Fibroblast of the aortic adventitia (primary cell): ENCODE measurements around the gene NUP42. TPM values are rescaled to one million over a fixed set of nuclear protein-coding genes. Genes with fewer than 3 reads are reported as not detected.
A peak's percentile ranks its signal among the peaks of the same experiment; 100 is the strongest.

Experiments used
- DNase-seq: peaks from one replicate; pipeline ENCODE4 v3.0.0-alpha.2; 2010; ENCODE audit warnings: low read depth
- H3K4me3 ChIP-seq: 2 replicates; pipeline ENCODE4 v1.5.1; 2011; ENCODE audit warnings: low read depth, mild to moderate bottlenecking, control low read depth, low read length, moderate library complexity
- total RNA-seq: library from RNA; depleted of rRNA; stranded (reverse); fragments of >200 nt; gene quantifications from 2 replicates; pipeline ENCODE4 v1.2.3, GENCODE V29; 2012; ENCODE audit warnings: low replicate concordance
- TF ChIP-seq, protein P1 (sequence below): IDR thresholded peaks from 2 replicates; pipeline ENCODE4 v1.5.1; 2011; ENCODE audit warnings: mild to moderate bottlenecking, low read length, control low read depth, inconsistent platforms; ENCODE audit not compliant: insufficient read depth

The NUP42 gene
- total RNA-seq, 1 donor: 27.6 TPM

DNA sequence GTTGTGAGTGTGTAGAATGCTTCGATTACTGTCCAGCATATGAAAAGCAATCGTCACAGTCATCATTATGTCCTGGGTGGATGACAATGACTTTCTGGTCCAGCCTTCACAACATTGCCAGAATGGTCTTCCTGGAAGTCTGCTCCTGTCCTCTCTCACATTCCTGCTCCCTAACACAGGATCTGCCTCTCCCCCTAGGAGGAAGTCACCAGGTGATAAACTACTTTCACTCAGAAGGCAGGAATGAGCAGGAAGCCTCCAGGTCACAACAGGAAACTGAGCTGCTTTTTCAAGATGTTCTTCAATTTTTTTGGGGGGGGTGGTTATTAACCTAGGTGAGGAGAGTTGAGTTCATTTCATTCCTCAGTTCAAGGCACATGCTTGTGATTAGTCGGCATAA lies 51.1 kb downstream of the NUP42 start:
- DNase-seq: no peak
- TF ChIP-seq, protein P1, sequence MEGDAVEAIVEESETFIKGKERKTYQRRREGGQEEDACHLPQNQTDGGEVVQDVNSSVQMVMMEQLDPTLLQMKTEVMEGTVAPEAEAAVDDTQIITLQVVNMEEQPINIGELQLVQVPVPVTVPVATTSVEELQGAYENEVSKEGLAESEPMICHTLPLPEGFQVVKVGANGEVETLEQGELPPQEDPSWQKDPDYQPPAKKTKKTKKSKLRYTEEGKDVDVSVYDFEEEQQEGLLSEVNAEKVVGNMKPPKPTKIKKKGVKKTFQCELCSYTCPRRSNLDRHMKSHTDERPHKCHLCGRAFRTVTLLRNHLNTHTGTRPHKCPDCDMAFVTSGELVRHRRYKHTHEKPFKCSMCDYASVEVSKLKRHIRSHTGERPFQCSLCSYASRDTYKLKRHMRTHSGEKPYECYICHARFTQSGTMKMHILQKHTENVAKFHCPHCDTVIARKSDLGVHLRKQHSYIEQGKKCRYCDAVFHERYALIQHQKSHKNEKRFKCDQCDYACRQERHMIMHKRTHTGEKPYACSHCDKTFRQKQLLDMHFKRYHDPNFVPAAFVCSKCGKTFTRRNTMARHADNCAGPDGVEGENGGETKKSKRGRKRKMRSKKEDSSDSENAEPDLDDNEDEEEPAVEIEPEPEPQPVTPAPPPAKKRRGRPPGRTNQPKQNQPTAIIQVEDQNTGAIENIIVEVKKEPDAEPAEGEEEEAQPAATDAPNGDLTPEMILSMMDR: no peak
- H3K4me3 ChIP-seq: no peak overlapping the region

DNA sequence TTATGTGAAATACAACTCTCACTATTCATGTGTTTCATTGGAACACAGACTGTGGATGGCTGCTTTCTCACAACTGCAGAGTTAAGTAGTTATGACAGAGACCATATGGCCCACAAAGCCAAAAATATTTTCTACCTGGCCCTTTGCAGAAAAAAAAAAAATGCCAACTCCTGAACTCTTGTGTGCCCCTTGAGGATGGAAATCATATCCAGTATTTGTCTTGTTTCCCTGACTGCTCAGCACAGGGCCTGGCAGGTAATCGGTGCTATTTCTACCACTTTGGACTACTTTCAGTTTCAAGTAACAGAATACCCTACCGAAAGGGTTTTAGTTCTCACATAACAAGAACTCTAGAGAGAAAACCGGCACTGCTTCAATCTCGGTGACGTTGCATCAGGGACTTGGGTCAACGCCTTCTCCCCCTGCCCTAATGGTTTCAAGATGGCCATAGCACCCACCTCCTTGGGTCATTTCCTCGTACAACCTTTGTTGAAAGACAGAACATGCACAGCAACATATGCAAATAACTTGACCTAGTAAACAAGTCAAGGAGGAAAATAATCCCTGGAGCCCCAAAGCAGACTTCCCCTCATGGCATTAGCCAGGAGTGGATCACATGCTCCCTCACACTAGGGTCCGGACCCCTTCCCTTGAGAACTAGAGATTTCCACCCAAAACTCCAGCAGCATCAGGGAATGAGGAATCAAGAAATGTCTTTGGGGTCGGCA lies 52.9 kb downstream of the NUP42 start:
- peak; percentile 24 for DNase-seq
- no peak overlapping the region for H3K4me3 ChIP-seq
- TF ChIP-seq, protein P1: no peak

DNA sequence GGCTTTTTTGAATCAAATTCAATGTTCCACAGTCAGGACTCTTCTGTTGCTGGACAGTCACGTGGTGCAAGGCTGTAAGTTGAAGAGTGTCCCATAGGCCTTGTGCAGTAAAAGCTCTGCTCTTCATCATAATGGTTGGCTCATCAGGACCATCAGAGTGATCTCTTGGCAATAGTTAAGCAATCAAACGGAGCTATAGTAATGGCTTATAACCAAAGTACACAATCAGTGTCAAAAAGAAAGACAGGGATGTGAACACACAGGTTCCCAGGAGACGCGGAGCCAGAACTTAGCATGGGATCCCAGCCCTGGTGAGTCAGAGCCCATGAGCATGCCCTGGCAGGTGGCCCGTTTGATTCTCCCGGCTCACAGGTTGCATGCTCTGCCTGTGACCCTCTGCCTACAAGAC lies 54.0 kb downstream of the NUP42 start:
- peak; percentile 68 for DNase-seq

GRCh38 chr7:23237000-23237399 lies 55.2 kb downstream of the NUP42 start:
- DNase-seq: no peak
- TF ChIP-seq, protein P1: no peak
- no peak overlapping the region for H3K4me3 ChIP-seq

More for the DNA sequence above, 54.0 kb downstream of the NUP42 start:
- TF ChIP-seq, protein P1: no peak
- H3K4me3 ChIP-seq: no peak overlapping the region

DNA sequence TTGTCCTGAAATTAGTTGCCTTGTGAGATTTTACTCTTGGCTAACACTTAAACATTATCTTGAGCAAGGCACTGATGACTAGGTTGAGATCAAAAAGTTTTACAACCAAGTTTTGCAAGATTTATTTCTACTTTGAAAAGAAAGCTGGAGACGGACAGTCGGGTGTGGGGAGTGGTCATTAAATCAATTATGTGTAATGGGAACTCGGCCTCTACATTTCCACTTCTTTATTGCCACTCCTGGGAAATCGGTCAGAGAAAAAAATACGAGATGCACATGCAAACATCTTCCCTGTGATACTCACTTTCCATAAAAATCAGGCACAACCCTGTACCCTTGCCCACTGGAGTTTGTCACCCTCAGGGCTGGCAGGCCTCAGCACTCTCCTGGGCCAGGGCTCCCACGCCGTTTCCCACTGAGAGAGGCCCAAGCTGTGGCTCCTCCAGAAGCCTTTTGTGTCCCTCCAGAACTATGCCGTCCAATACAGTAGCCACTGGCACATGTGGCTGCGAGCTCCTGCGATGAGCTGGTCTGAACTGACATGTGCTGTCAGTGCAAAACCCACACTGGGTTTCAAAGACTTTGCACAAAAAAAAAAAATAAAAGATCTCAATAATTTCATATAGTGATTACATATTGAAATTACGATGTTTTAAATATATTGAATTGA lies 57.3 kb downstream of the NUP42 start:
- no peak for DNase-seq

GRCh38 chr7:23239698-23240097 lies 57.9 kb downstream of the NUP42 start:
- TF ChIP-seq, protein P1: no peak
- H3K4me3 ChIP-seq: no peak overlapping the region
- DNase-seq: no peak

More for the DNA sequence above, 57.3 kb downstream of the NUP42 start:
- TF ChIP-seq, protein P1: no peak
- no peak overlapping the region for H3K4me3 ChIP-seq
